H1 (cell line): ENCODE results near the gene FAM209B. TPM values are rescaled to one million over a fixed set of nuclear protein-coding genes. Genes with fewer than 3 reads are reported as not detected.

Experiments
- CTCF ChIA-PET: fragments of 300-600 bp; sonication (Branson Sonifier 250); formaldehyde crosslinking; loops from one replicate; lab custom pipeline; 2021; ENCODE audit not compliant: partially characterized antibody; lab: Charles Lee
- POLR2A ChIA-PET: fragments of 300-600 bp; sonication (Branson Sonifier 250); formaldehyde crosslinking; loops from one replicate; lab custom pipeline; 2021; ENCODE audit warnings: inconsistent platforms; ENCODE audit not compliant: partially characterized antibody; lab: Charles Lee
- DNase-seq, 2 experiments: peaks; one replicate each; pipeline versions ENCODE4 v3.0.0 to v3.0.0-alpha.2; 2010 to 2022; ENCODE audit warnings: low spot score in 2 of 2, low read depth in 1 of 2, mixed read lengths in 1 of 2
- FAIRE-seq: peaks from 2 replicates; lab custom pipeline; 2011; peaks lifted over from hg19 to GRCh38; lab: Jason Lieb, UNC
- H2AFZ ChIP-seq: 2 replicates; pipeline ENCODE4 v1.8.1; 2012; ENCODE audit warnings: low read length, inconsistent platforms
- H2AK5ac ChIP-seq: 2 replicates; pipeline ENCODE4 v1.6.1; 2013; ENCODE audit warnings: low read depth, low read length
- H2BK120ac ChIP-seq: replicated peaks from 2 replicates; pipeline ENCODE3; 2013; ENCODE audit warnings: low read depth, low read length, inconsistent platforms
- H2BK12ac ChIP-seq: 2 replicates; pipeline ENCODE4 v1.6.1; 2013; ENCODE audit warnings: low read depth, low read length
- H2BK15ac ChIP-seq: 2 replicates; pipeline ENCODE4 v1.6.1; 2013; ENCODE audit warnings: low read length
- H2BK20ac ChIP-seq: 2 replicates; pipeline ENCODE4 v1.6.1; 2013; ENCODE audit warnings: low read length
- H2BK5ac ChIP-seq: 2 replicates; pipeline ENCODE4 v1.6.1; 2013; ENCODE audit warnings: low read depth, low read length
- H3K14ac ChIP-seq: 2 replicates; pipeline ENCODE4 v1.6.1; 2013; ENCODE audit warnings: inconsistent platforms; ENCODE audit not compliant: insufficient read length
- H3K18ac ChIP-seq: 2 replicates; pipeline ENCODE4 v1.6.1; 2013; ENCODE audit warnings: low read length; ENCODE audit errors: extremely low read depth
- H3K23ac ChIP-seq: 2 replicates; pipeline ENCODE4 v1.6.1; 2013; ENCODE audit warnings: inconsistent platforms; ENCODE audit not compliant: insufficient read length
- H3K23me2 ChIP-seq: 2 replicates; pipeline ENCODE4 v1.6.1; 2013; ENCODE audit warnings: low read depth, low read length
- H3K27ac ChIP-seq: 2 replicates; pipeline ENCODE4 v1.6.1; 2011; ENCODE audit warnings: low read depth, low read length, inconsistent platforms
- H3K27me3 ChIP-seq, 4 experiments: replicated peaks in 1 of 4; 1 replicate in 1 of 4; 2 replicates in 3 of 4; pipeline versions ENCODE4 v1.6.1 to v1.8.1; 2011 to 2013; ENCODE audit warnings: low read length in 3 of 4, mild to moderate bottlenecking in 3 of 4, inconsistent platforms in 2 of 4, mixed read lengths in 2 of 4, moderate library complexity in 1 of 4; ENCODE audit not compliant: control insufficient read depth in 3 of 4, insufficient read depth in 3 of 4; ENCODE audit errors: extremely low read depth in 1 of 4
- H3K36me3 ChIP-seq, 4 experiments: 2 replicates each; pipeline versions ENCODE4 v1.6.1 to v1.8.1; 2011 to 2013; ENCODE audit warnings: mild to moderate bottlenecking in 4 of 4, low read length in 3 of 4, moderate library complexity in 2 of 4, control low read depth in 1 of 4, inconsistent platforms in 1 of 4; ENCODE audit not compliant: insufficient read depth in 4 of 4, control insufficient read depth in 2 of 4
- H3K4ac ChIP-seq: replicated peaks from 2 replicates; pipeline ENCODE3; 2013; ENCODE audit warnings: low read length, low read depth, mixed read lengths, inconsistent platforms; ENCODE audit not compliant: insufficient read length
- H3K4me1 ChIP-seq, 4 experiments: replicated peaks in 1 of 4; 1 replicate in 1 of 4; 2 replicates in 3 of 4; pipeline versions ENCODE4 v1.6.1 to v1.8.1; 2011 to 2013; ENCODE audit warnings: low read length in 3 of 4, inconsistent platforms in 2 of 4, mixed read lengths in 1 of 4; ENCODE audit not compliant: insufficient read depth in 4 of 4, control insufficient read depth in 3 of 4
- H3K4me2 ChIP-seq, 2 experiments: 2 replicates each; pipeline versions ENCODE4 v1.6.1 to v1.8.1; 2011 to 2013; ENCODE audit warnings: low read depth in 2 of 2, low read length in 2 of 2, control low read depth in 1 of 2, inconsistent platforms in 1 of 2, mild to moderate bottlenecking in 1 of 2; ENCODE audit not compliant: insufficient read depth in 1 of 2
- H3K4me3 ChIP-seq, 4 experiments: fragments of 200-600, 300-600 bp in 1 of 4; sonication (generic), shearing (Covaris generic), sonication (Bioruptor Twin) in 1 of 4; 2 replicates each; pipeline versions ENCODE4 v1.5.1 to v1.8.1; 2011 to 2016; ENCODE audit warnings: low read length in 4 of 4, low read depth in 3 of 4, control low read depth in 2 of 4, inconsistent platforms in 2 of 4, mild to moderate bottlenecking in 2 of 4, mixed read lengths in 1 of 4, moderate library complexity in 1 of 4; ENCODE audit not compliant: insufficient read depth in 2 of 4; ENCODE audit errors: extremely low read depth in 1 of 4
- H3K56ac ChIP-seq: replicated peaks from 2 replicates; pipeline ENCODE3; 2013; ENCODE audit warnings: low read depth, mild to moderate bottlenecking, mixed read lengths, low read length, inconsistent platforms; ENCODE audit not compliant: insufficient read length
- H3K79me1 ChIP-seq: 2 replicates; pipeline ENCODE4 v1.6.1; 2013; ENCODE audit warnings: low read depth, low read length, control low read depth
- H3K79me2 ChIP-seq, 2 experiments: 2 replicates each; pipeline versions ENCODE4 v1.6.1 to v1.8.1; 2012 to 2013; ENCODE audit warnings: low read length in 2 of 2, mild to moderate bottlenecking in 2 of 2, inconsistent platforms in 1 of 2; ENCODE audit not compliant: insufficient read depth in 2 of 2, control insufficient read depth in 1 of 2
- H3K9ac ChIP-seq, 4 experiments: replicated peaks in 1 of 4; 1 replicate in 1 of 4; 2 replicates in 3 of 4; pipeline versions ENCODE4 v1.6.1 to v1.8.1; 2011 to 2013; ENCODE audit warnings: low read depth in 3 of 4, low read length in 3 of 4, control low read depth in 2 of 4, mild to moderate bottlenecking in 2 of 4, moderate library complexity in 2 of 4, inconsistent platforms in 1 of 4; ENCODE audit errors: extremely low read depth in 1 of 4
- H3K9me3 ChIP-seq, 2 experiments: 2 replicates each; pipeline versions ENCODE4 v1.6.1 to v1.8.1; 2012 to 2013; ENCODE audit warnings: mild to moderate bottlenecking in 2 of 2, moderate library complexity in 2 of 2, control low read depth in 1 of 2, inconsistent platforms in 1 of 2, low read depth in 1 of 2, low read length in 1 of 2, mixed read lengths in 1 of 2; ENCODE audit not compliant: insufficient read depth in 2 of 2
- H4K20me1 ChIP-seq, 2 experiments: replicated peaks in 1 of 2; 2 replicates each; pipeline versions ENCODE3 to v1.8.1; 2011 to 2013; ENCODE audit warnings: inconsistent platforms in 2 of 2, low read length in 2 of 2, mild to moderate bottlenecking in 1 of 2; ENCODE audit not compliant: insufficient read depth in 2 of 2, control insufficient read depth in 1 of 2
- H4K5ac ChIP-seq: 2 replicates; pipeline ENCODE4 v1.6.1; 2013; ENCODE audit warnings: low read length, low read depth, mixed read lengths, inconsistent platforms; ENCODE audit not compliant: insufficient read length
- H4K8ac ChIP-seq: 2 replicates; pipeline ENCODE4 v1.8.0; 2013; ENCODE audit warnings: mild to moderate bottlenecking, moderate library complexity, low read length, inconsistent platforms; ENCODE audit not compliant: insufficient read depth; ENCODE audit errors: extremely low read depth
- H4K91ac ChIP-seq: replicated peaks from 2 replicates; pipeline ENCODE3; 2013; ENCODE audit warnings: low read length, mixed read lengths, inconsistent platforms; ENCODE audit not compliant: insufficient read length
- ATF3 ChIP-seq: IDR thresholded peaks from 2 replicates; pipeline ENCODE4 v1.6.1; 2011; ENCODE audit warnings: low read depth, mild to moderate bottlenecking, low read length; ENCODE audit not compliant: insufficient read depth
- CEBPB ChIP-seq: IDR thresholded peaks from 2 replicates; pipeline ENCODE4 v1.6.1; 2012; ENCODE audit warnings: low read depth, low read length
- CTBP2 ChIP-seq: IDR thresholded peaks from 2 replicates; pipeline ENCODE4 v1.7.0; 2011; ENCODE audit warnings: borderline replicate concordance, mild to moderate bottlenecking, moderate library complexity, mixed read lengths, low read length; ENCODE audit not compliant: insufficient read depth, insufficient read length
- HDAC6 ChIP-seq: IDR thresholded peaks from one replicate; pipeline ENCODE4 v1.7.1; 2012; ENCODE audit warnings: low read depth, mild to moderate bottlenecking, inconsistent platforms, low read length, moderate library complexity
- POLR2AphosphoS5 ChIP-seq: IDR thresholded peaks from 2 replicates; pipeline ENCODE4 v1.6.1; 2011; ENCODE audit warnings: low read depth, low read length
- RAD21 ChIP-seq, 2 experiments: IDR thresholded peaks in 1 of 2; conservative IDR thresholded peaks in 1 of 2; 2 replicates each; pipeline ENCODE4 v1.6.1; 2011; ENCODE audit warnings: low read depth in 2 of 2, low read length in 2 of 2, improper control_type of control experiment in 1 of 2, inconsistent platforms in 1 of 2, mild to moderate bottlenecking in 1 of 2, moderate library complexity in 1 of 2
- RFX5 ChIP-seq: IDR thresholded peaks from 2 replicates; pipeline ENCODE4 v1.6.1; 2011; ENCODE audit warnings: low read depth, low read length, improper control_type of control experiment, borderline replicate concordance
- TCF12 ChIP-seq: IDR thresholded peaks from 2 replicates; pipeline ENCODE4 v1.6.1; 2011; ENCODE audit warnings: low read depth, mild to moderate bottlenecking, low read length
- TEAD4 ChIP-seq: IDR thresholded peaks from 2 replicates; pipeline ENCODE4 v1.6.1; 2012; ENCODE audit warnings: low read depth, low read length, inconsistent platforms, mixed read lengths
- USF2 ChIP-seq: IDR thresholded peaks from 2 replicates; pipeline ENCODE4 v1.6.1; 2011; ENCODE audit warnings: low read length, improper control_type of control experiment
- ZNF274 ChIP-seq: IDR thresholded peaks from 2 replicates; pipeline ENCODE4 v1.7.0; 2012; ENCODE audit warnings: low read length, borderline replicate concordance; ENCODE audit errors: extremely low read depth
- WGBS, 2 experiments: shearing (Covaris generic) in 1 of 2; methylation state at CpG; one replicate each; pipeline versions ENCODE4 v1.1.6 to v1.1.7; 2013 to 2015; ENCODE audit warnings: low lambda C conversion rate in 2 of 2, mixed read lengths in 2 of 2, inconsistent platforms in 1 of 2, low coverage in 1 of 2, missing lambda C conversion rate in 1 of 2; ENCODE audit not compliant: insufficient replicate concordance in 2 of 2, insufficient coverage in 1 of 2, insufficient read length in 1 of 2; ENCODE audit errors: extremely low coverage in 1 of 2, missing lambda C conversion rate in 1 of 2; 5-methylcytosine and 5-hydroxymethylcytosine counted together
- polyA plus RNA-seq, 7 experiments: library from polyadenylated mRNA; depleted of rRNA in 3 of 7; stranded (reverse) in 5 of 7; unstranded in 2 of 7; fragments of >200 nt in 5 of 7; fragments of 200-250 nt in 2 of 7; gene quantifications; 1 replicate in 5 of 7; 2 replicates in 1 of 7; 4 replicates in 1 of 7; pipeline versions ENCODE4 v1.2.1 to v1.2.3, GENCODE V29; 2011 to 2013; ENCODE audit warnings: missing spikeins in 2 of 7, mixed read lengths in 2 of 7
- total RNA-seq: library from RNA; stranded (reverse); fragmentation: NEBNext Ultra II Directional; extraction: Animal tissue kit (Norgen Biotek cat#: 25700); gene quantifications from 2 replicates; pipeline ENCODE4 v1.2.1, GENCODE V29; 2021

The FAM209B gene
- total and polyA plus RNA-seq, 2 of the 8 experiments (the other 6 are each of a cell fraction or from before 2014, with no cell fraction given): 0.29 TPM; not detected in 1

GRCh38 chr20:56574531-56575142 is 41.6 kb downstream of the FAM209B start:
- H2BK120ac ChIP-seq: no peak overlapping the region
- no peak overlapping the region for H2AFZ ChIP-seq
- H4K8ac ChIP-seq: 0 out of 2 replicates have a peak overlapping the region, but pooled peaks have one; percentile 31
- no peak overlapping the region for H2BK20ac ChIP-seq
- no peak overlapping the region for H3K14ac ChIP-seq
- POLR2A ChIA-PET: interaction anchor here (0.5 kb wide), 1 partner anchor 137 kb away, joined by 3 read pairs; no protein-coding TSS in a partner anchor
- H3K23me2 ChIP-seq: no peaks in the 10 kb centered on the region
- H4K91ac ChIP-seq: no peak overlapping the region
- 84% methylated on average over 8 of the region's 10 CpGs; no CpG with 5 or more reads in 1 of the 2 experiments for WGBS, 2 experiments
- no peak overlapping the region for H4K5ac ChIP-seq
- CTCF ChIA-PET: interaction anchor here (0.7 to 7.8 kb wide), 7 partner anchors 17 to 487 kb away, joined by 3 to 95 read pairs (median 4); no protein-coding TSS in a partner anchor
- H3K27ac ChIP-seq: no peak overlapping the region
- FAIRE-seq (no peak), DNase-seq (no peak)
- no peaks in the 10 kb centered on the region; a peak in 1 of 7 replicates for H3K27me3 ChIP-seq
- no peak overlapping the region for H3K4me2 ChIP-seq
- no peaks in the 10 kb centered on the region for H3K79me2 ChIP-seq
- no peak overlapping the region for H3K9ac ChIP-seq
- H3K79me1 ChIP-seq: no peaks in the 10 kb centered on the region; the same call in 1 of the 2 replicates
- H3K18ac ChIP-seq: no peak overlapping the region
- no peak overlapping the region for H3K56ac ChIP-seq
- H2BK15ac ChIP-seq: no peak overlapping the region
- H2AK5ac ChIP-seq: no peak overlapping the region
- no peaks in the 10 kb centered on the region; a peak in 1 of 7 replicates for H3K4me1 ChIP-seq
- H2BK5ac ChIP-seq: no peak overlapping the region
- no peak overlapping the region for H2BK12ac ChIP-seq
- no peaks in the 10 kb centered on the region for H3K9me3 ChIP-seq
- no peak overlapping the region for H3K4ac ChIP-seq
- no peak overlapping the region for H3K4me3 ChIP-seq
- no peaks in the 10 kb centered on the region for H3K36me3 ChIP-seq
- no peaks in the 10 kb centered on the region for H4K20me1 ChIP-seq
- no peak overlapping the region for H3K23ac ChIP-seq
- TF ChIP-seq TEAD4 (no peak), POLR2AphosphoS5 (no peak), ATF3 (no peak), CEBPB (no peak), RAD21 (IDR thresholded peaks at IDR 0.05 in 1 of 2, conservative IDR thresholded peaks at IDR 0.05 in 1 of 2; ENCODE audit: low read depth in 2 of 2, low read length in 2 of 2) (no peak), RFX5 (no peak), USF2 (no peak), CTBP2 (no peak), TCF12 (no peak), ZNF274 (no peak), HDAC6 (no peak)
